GM11168 (cell line): ENCODE results near the gene KCNIP1.

ENCODE experiments used
- in situ Hi-C: fragments of 300-500 bp; cut with MboI; formaldehyde crosslinking; loops from one replicate; pipeline ENCODE4 v1.12.0; 2022; ENCODE audit warnings: low sequenced_read_pairs; ENCODE audit not compliant: unreplicated experiment

The KCNIP1 gene

GRCh38 chr5:170678811-170679210, 175.0 kb downstream of the KCNIP1 start:
- in situ Hi-C loops, result no loop called here

- in situ Hi-C loops, result no loop called here
Measured at GRCh38 chr5:170681013-170681433, 177.2 kb downstream of the KCNIP1 start.

GRCh38 chr5:170691657-170692056, 187.8 kb downstream of the KCNIP1 start:
- in situ Hi-C loops, result no loop called here

GRCh38 chr5:170693701-170694100, 189.9 kb downstream of the KCNIP1 start:
- in situ Hi-C loops, result no loop called here

- in situ Hi-C loops, result no loop called here
Measured at GRCh38 chr5:170694911-170695310, 191.1 kb downstream of the KCNIP1 start.

GRCh38 chr5:170697031-170697430, 193.2 kb downstream of the KCNIP1 start:
- in situ Hi-C loops, result no loop called here

- in situ Hi-C loops, result no loop called here
Measured at GRCh38 chr5:170700503-170700902, 196.7 kb downstream of the KCNIP1 start.

- in situ Hi-C loops, result no loop called here
Measured at GRCh38 chr5:170701334-170701733, 197.5 kb downstream of the KCNIP1 start.

- in situ Hi-C loops, result no loop called here
Measured at GRCh38 chr5:170704417-170705192, 200.8 kb downstream of the KCNIP1 start.

GRCh38 chr5:170709640-170710039, 205.8 kb downstream of the KCNIP1 start:
- in situ Hi-C loops, result no loop called here

GRCh38 chr5:170711300-170711699, 207.5 kb downstream of the KCNIP1 start:
- in situ Hi-C loops, result no loop called here

- in situ Hi-C loops, result no loop called here
Measured at GRCh38 chr5:170715141-170715540, 211.3 kb downstream of the KCNIP1 start.

GRCh38 chr5:170716396-170716795, 212.6 kb downstream of the KCNIP1 start:
- in situ Hi-C loops, result no loop called here

GRCh38 chr5:170719551-170719950, 215.7 kb downstream of the KCNIP1 start:
- in situ Hi-C loops, result no loop called here

- in situ Hi-C loops, result no loop called here
Measured at GRCh38 chr5:170720179-170720578, 216.4 kb downstream of the KCNIP1 start.

GRCh38 chr5:170720984-170721383, 217.2 kb downstream of the KCNIP1 start:
- in situ Hi-C loops, result no loop called here

GRCh38 chr5:170721681-170722080, 217.9 kb downstream of the KCNIP1 start:
- in situ Hi-C loops, result no loop called here

GRCh38 chr5:170722316-170722715, 218.5 kb downstream of the KCNIP1 start:
- in situ Hi-C loops, result no loop called here

GRCh38 chr5:170731052-170731451, 227.2 kb downstream of the KCNIP1 start:
- in situ Hi-C loops, result loop anchor here (25.0 kb wide), 1 partner anchor 606 kb away; no protein-coding TSS in a partner anchor

- in situ Hi-C loops, result loop anchor here (25.0 kb wide), 1 partner anchor 605 kb away; no protein-coding TSS in a partner anchor
Measured at GRCh38 chr5:170732685-170733084, 228.9 kb downstream of the KCNIP1 start.

GRCh38 chr5:170736966-170737365, 233.1 kb downstream of the KCNIP1 start:
- in situ Hi-C loops, result loop anchor here (25.0 kb wide), 1 partner anchor 600 kb away; no protein-coding TSS in a partner anchor

GRCh38 chr5:170737591-170737990, 233.8 kb downstream of the KCNIP1 start:
- in situ Hi-C loops, result loop anchor here (25.0 kb wide), 1 partner anchor 600 kb away; no protein-coding TSS in a partner anchor
